Right ventricle myocardium inferior (tissue), 1 donor: ENCODE data around the gene ZG16B. TPM values are rescaled to one million over a fixed set of nuclear protein-coding genes. Genes with fewer than 3 reads are reported as not detected.

Experiments used
- ATAC-seq: fragments of 200-7000 bp; cut with Tn5 transposase; one replicate; pipeline ENCODE4 v1.9.1; 2020; ENCODE audit warnings: mild to moderate bottlenecking, moderate library complexity
- DNase-seq: peaks from one replicate; pipeline ENCODE4 v3.0.0; 2021; ENCODE audit errors: missing footprints
- intact Hi-C: fragments of 100-400 bp; cut with DNase I; formaldehyde crosslinking; loops from one replicate; pipeline ENCODE4 v1.11.0; 2022
- total RNA-seq: library from RNA; stranded (reverse); fragmentation: NEBNext Ultra II Directional; extraction: Animal tissue kit (Norgen Biotek cat#: 25700); gene quantifications from one replicate; pipeline ENCODE4 v1.2.1, GENCODE V29; 2021
- donor health status: DM: no; HTN: yes; CAD: no; lungs with severe emphysema.

ZG16B gene
- total RNA-seq, 1 donor from 2014 or later, result 0.35 TPM

DNA sequence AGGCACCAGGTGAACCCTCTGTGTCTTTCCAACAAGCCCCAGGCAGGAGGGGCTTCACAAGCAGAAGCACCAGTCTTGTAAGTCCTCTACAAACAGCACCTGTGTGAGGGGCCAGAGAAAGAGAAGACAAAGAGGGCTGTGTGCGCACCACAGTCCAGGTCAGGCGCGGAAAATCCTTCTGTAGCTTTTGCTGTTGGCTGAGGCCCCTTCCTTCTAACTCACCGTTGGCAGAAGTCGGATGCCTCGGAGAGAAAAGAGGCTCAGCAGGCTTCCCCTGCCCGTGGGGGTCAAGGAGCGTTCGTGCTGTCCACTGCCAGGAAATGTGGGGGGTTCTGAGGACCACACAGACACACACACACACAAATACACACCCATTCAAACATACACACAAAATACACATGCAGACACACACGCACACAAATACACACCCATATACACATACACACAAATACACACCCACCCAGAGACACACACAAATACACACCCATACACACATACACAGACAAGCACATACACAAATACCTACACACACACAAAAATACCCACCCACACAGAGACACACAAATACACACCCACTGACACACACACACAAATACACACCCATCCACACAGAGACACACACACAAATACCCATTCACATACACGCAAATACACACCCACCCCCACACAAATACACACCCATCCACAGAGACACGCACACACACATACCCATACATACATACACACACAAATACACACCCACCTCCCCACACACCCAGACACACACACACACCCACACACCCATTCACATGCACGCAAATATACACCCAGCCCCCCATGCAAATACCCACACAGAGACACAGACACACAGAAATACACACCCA, 6.8 kb downstream of the ZG16B start:
- intact Hi-C loops, result no loop called here
- DNase-seq, result no peak
- ATAC-seq, result no peak

GRCh38 chr16:2838928-2839327, 8.8 kb downstream of the ZG16B start:
- ATAC-seq, result peak; percentile 55
- DNase-seq, result no peak
- intact Hi-C loops, result loop anchor here (1.0 kb wide), 1 partner anchor 29 kb away; no protein-coding TSS in a partner anchor

GRCh38 chr16:2839650-2840450, 9.7 kb downstream of the ZG16B start:
- ATAC-seq (no peak), DNase-seq (no peak)
- intact Hi-C loops, result loop anchor here (1.0 kb wide), 1 partner anchor 28 kb away; no protein-coding TSS in a partner anchor

GRCh38 chr16:2840914-2841313, 10.8 kb downstream of the ZG16B start:
- DNase-seq (no peak), ATAC-seq (no peak)
- intact Hi-C loops, result no loop called here

DNA sequence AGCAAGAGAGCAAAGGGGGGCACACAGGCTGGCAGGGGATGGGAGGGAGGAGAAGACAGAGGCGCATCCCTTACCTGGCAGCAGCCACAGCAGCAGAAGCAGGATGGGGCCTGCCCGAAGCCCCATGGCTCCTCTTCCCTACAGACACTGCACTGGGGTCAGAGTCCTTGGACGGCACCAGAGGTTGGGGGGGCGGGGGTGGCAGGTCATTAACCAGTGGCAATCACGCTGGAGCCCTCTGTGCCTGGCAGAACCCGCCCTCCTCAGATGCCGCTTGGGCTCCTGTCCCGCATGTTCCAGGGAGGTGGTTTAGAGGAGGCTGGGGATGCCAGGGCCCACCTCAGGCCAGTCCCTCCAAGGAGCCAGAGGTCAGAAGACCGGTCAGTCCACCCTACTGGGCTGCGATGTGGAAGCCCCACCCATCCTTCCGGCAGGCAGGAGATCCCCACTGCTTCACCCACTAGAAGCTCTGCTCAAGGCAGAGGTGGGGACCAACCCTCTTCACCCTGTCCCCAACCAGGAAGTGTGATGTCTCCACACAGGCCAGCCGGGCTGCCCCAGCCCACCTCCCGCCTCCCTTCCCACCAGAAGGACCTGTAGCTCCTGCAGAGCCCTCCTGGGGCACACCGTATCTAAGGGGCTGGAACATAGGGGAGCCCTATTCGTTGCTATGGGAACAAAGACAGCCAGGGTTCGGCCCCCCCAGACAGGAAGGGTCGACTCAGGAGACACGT, 11.7 kb downstream of the ZG16B start:
- ATAC-seq, result no peak

GRCh38 chr16:2842340-2843000, 12.4 kb downstream of the ZG16B start:
- intact Hi-C loops, result no loop called here
- DNase-seq (no peak), ATAC-seq (no peak)

More for the DNA sequence above, 11.7 kb downstream of the ZG16B start:
- no peak for DNase-seq
- intact Hi-C loops, result no loop called here

GRCh38 chr16:2843526-2843925, 13.4 kb downstream of the ZG16B start:
- intact Hi-C loops, result no loop called here
- DNase-seq, result no peak

DNA sequence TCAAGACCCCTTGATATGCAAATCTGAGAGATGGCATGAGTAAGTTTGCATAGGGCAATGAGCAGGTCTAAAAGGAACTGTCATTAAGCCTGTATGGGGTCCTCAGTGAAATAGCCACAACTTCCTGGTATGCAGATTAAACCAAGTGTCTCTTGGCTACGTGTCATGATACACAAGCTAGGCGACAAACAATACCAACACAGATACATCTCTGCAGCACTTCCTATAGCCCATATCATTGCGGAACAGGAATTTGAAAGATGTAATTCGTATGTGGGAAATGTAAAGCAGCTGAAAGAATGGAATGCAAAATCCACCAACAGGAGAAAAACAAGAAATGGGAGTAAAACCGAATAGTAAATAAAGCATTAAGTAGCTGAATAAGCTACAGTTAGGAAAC, 15.0 kb downstream of the ZG16B start:
- no peak for ATAC-seq
- no peak for DNase-seq
- intact Hi-C loops, result no loop called here

More at GRCh38 chr16:2843526-2843925, 13.4 kb downstream of the ZG16B start:
- ATAC-seq, result no peak

DNA sequence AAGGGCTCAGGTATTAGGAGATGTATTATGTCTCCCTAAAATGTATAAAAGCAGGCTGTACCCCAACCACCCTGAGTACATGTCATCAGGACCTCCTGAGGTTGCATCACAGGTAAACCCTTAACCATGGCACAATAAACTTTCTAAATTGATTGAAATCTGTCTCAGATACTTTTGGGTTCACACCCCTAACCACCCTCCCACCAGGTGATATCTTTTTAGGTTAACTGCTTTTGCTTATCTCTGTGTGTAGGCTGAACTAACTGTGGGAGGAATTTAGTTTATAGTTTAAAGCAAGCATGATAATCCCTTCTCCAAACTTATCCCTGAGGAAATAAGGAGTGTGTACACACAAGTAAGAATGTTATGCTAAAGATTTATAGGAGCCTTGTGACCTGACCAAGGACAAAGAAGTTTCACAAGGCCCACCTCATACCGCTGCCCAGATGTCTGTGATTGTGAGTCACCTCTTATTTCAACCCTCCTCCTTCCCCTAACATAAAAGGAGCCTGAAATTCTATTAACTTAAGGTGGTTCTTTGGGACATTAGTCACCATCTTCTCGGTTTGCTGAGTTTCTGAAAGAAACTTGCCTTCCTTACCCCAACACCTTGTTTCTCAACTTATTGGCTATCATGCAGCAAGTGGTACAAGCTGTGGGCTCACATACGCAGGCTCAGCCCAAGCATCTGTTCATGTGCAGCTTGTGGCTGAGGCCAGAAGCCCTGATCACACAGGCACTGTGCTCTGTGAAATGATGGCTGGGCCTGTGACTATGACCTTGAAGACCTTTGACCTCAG, 16.6 kb downstream of the ZG16B start:
- intact Hi-C loops, result no loop called here
- ATAC-seq (no peak), DNase-seq (no peak)

- DNase-seq, result no peak
- intact Hi-C loops, result no loop called here
- no peak for ATAC-seq
Observed at GRCh38 chr16:2848933-2849725, 19.0 kb downstream of the ZG16B start.

DNA sequence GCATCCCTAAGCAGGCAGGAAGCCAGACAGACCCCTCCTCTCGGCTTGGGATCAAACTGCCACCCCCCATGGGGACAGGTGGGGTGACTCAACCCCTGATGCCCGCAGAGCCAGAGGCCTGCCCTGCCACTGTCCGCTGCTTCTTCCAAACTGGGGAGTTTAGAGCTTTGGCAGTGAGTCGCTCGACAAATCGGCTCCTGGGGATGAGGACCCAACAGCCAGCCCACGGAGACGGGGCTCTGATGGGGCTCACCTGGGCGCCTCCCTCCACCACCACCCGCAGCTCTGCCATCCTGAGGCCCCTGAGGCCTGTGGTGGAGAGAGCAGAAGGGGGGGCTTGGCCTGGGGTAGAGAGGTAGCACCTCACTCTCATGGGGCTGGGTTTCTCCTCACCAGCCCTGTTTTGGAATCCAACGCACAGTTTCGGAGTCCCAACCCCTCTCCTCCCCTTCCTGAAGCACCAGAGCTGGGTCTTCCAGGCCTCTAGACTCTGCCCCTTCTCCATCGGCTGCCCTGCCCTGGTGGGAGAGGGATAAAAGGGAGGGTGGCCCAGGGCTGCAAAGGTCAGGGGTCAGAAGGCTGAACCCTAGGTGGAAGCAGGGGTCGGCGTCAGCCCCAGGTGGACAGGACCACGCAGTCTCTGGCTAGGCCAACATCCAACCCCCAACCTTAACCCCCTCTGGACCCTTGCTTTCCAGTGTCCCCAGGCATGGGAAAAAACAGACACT, 22.1 kb downstream of the ZG16B start:
- DNase-seq (no peak), ATAC-seq (no peak)
- intact Hi-C loops, result no loop called here

GRCh38 chr16:2852731-2853507, 22.8 kb downstream of the ZG16B start:
- no peak for DNase-seq
- intact Hi-C loops, result no loop called here

GRCh38 chr16:2853531-2854073, 23.5 kb downstream of the ZG16B start:
- no peak for DNase-seq
- ATAC-seq, result no peak
- intact Hi-C loops, result no loop called here

More at GRCh38 chr16:2852731-2853507, 22.8 kb downstream of the ZG16B start:
- ATAC-seq, result no peak

GRCh38 chr16:2854700-2855309, 24.7 kb downstream of the ZG16B start:
- DNase-seq, result no peak
- ATAC-seq, result no peak
- intact Hi-C loops, result no loop called here

- no peak for DNase-seq
- intact Hi-C loops, result no loop called here
- no peak for ATAC-seq
Observed at GRCh38 chr16:2855536-2855935, 25.4 kb downstream of the ZG16B start.
